SU-DHL-6 (cell line): Measurements from ENCODE around the gene SPATA31E1.

Source experiments
- H2AFZ ChIP-seq: fragments of 200-600 bp; sonication (generic); 2 replicates; pipeline ENCODE4 v1.6.1; 2014; ENCODE audit warnings: low read depth, mild to moderate bottlenecking, moderate library complexity, mixed read lengths, antibody characterized with exemption, low read length; ENCODE audit not compliant: severe bottlenecking
- H3F3A ChIP-seq: fragments of 200-600 bp; shearing (Covaris generic); 2 replicates; pipeline ENCODE4 v1.6.0; 2016; ENCODE audit warnings: antibody characterized with exemption, mild to moderate bottlenecking; ENCODE audit not compliant: insufficient read depth
- H3K27ac ChIP-seq: fragments of 200-600 bp; sonication (generic); 2 replicates; pipeline ENCODE4 v1.5.1; 2016; ENCODE audit warnings: low read depth, mild to moderate bottlenecking, low read length, moderate library complexity, mixed read lengths
- H3K27me3 ChIP-seq: fragments of 200-600 bp; sonication (generic), shearing (Covaris generic); 2 replicates; pipeline ENCODE4 v1.6.0; 2014; ENCODE audit warnings: mild to moderate bottlenecking, low read length
- H3K36me3 ChIP-seq: fragments of 200-600 bp; sonication (generic); 2 replicates; pipeline ENCODE4 v1.6.1; 2014; ENCODE audit warnings: mild to moderate bottlenecking, low read length, mixed read lengths
- H3K4me2 ChIP-seq: fragments of 300-600, 200-600 bp; shearing (Covaris generic), sonication (generic); 2 replicates; pipeline ENCODE4 v1.6.0; 2014; ENCODE audit warnings: low read length, low read depth, mild to moderate bottlenecking; ENCODE audit not compliant: poor library complexity, severe bottlenecking
- H3K4me3 ChIP-seq: fragments of 200-600 bp; sonication (generic); 2 replicates; pipeline ENCODE4 v1.5.1; 2014; ENCODE audit warnings: antibody characterized with exemption, low read length, mild to moderate bottlenecking, mixed read lengths; ENCODE audit not compliant: insufficient read depth, poor library complexity, severe bottlenecking
- H3K79me2 ChIP-seq: fragments of 200-600 bp; sonication (generic); 2 replicates; pipeline ENCODE4 v1.6.1; 2014; ENCODE audit warnings: mild to moderate bottlenecking, low read length, moderate library complexity; ENCODE audit not compliant: insufficient read depth
- H3K9ac ChIP-seq: fragments of 200-600 bp; sonication (generic); 2 replicates; pipeline ENCODE4 v1.7.0; 2014; ENCODE audit warnings: mild to moderate bottlenecking, low read length
- H3K9me2 ChIP-seq: fragments of 200-600 bp; sonication (generic); replicated peaks from 2 replicates; pipeline ENCODE4 v1.6.1; 2014; ENCODE audit warnings: low read length; ENCODE audit not compliant: insufficient read depth
- H3K9me3 ChIP-seq: fragments of 200-600 bp; sonication (generic); 2 replicates; pipeline ENCODE4 v1.6.1; 2014; ENCODE audit warnings: low read length, mixed read lengths; ENCODE audit not compliant: insufficient read depth
- H4K20me1 ChIP-seq: fragments of 200-600 bp; sonication (generic); 2 replicates; pipeline ENCODE4 v1.6.1; 2014; ENCODE audit warnings: low read depth, mild to moderate bottlenecking, antibody characterized with exemption, low read length, moderate library complexity, mixed read lengths
- EZH2phosphoT487 ChIP-seq: fragments of 200-600 bp; sonication (generic), shearing (Covaris generic); conservative IDR thresholded peaks from 2 replicates; pipeline ENCODE4 v1.6.1; 2018; ENCODE audit warnings: mild to moderate bottlenecking, antibody characterized with exemption, low read length, moderate library complexity, mixed read lengths
- TF ChIP-seq, protein P1 (sequence below): fragments of 200-600 bp; sonication (generic); IDR thresholded peaks from one replicate; pipeline ENCODE4 v1.5.1; 2017; ENCODE audit warnings: antibody characterized with exemption, mild to moderate bottlenecking, low read length, moderate library complexity; ENCODE audit not compliant: insufficient read depth, poor library complexity, severe bottlenecking

SPATA31E1 gene

DNA sequence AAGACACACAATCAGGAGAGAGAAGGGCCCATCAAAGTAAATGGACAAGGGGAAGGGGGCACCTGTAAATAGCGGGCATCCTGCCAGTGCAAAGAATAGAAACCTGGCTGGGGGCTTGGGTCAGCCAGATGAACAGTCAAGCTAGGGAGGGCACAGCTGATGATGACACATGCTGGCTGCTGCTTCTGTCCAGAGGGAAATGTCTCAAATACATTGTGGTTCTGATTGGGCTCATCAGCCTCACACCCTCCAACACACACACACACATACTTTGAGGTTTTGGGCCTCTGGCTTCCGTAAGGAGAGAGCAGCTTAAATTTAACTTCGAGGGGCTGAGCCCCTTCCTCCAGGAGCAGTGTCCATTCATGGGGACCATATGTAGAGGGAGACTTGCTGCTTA, 27.6 kb upstream of the SPATA31E1 start:
- no peak overlapping the region for H3K27ac ChIP-seq
- H3K9me3 ChIP-seq = no peaks in the 10 kb centered on the region
- H3K9me2 ChIP-seq = no peaks in the 10 kb centered on the region
- no peak overlapping the region for H2AFZ ChIP-seq
- no peaks in the 10 kb centered on the region for H3K79me2 ChIP-seq
- H3F3A ChIP-seq = no peaks in the 10 kb centered on the region
- H3K36me3 ChIP-seq = no peaks in the 10 kb centered on the region
- no peak for TF ChIP-seq EZH2phosphoT487
- TF ChIP-seq, protein P1, sequence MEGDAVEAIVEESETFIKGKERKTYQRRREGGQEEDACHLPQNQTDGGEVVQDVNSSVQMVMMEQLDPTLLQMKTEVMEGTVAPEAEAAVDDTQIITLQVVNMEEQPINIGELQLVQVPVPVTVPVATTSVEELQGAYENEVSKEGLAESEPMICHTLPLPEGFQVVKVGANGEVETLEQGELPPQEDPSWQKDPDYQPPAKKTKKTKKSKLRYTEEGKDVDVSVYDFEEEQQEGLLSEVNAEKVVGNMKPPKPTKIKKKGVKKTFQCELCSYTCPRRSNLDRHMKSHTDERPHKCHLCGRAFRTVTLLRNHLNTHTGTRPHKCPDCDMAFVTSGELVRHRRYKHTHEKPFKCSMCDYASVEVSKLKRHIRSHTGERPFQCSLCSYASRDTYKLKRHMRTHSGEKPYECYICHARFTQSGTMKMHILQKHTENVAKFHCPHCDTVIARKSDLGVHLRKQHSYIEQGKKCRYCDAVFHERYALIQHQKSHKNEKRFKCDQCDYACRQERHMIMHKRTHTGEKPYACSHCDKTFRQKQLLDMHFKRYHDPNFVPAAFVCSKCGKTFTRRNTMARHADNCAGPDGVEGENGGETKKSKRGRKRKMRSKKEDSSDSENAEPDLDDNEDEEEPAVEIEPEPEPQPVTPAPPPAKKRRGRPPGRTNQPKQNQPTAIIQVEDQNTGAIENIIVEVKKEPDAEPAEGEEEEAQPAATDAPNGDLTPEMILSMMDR = no peak
- no peak overlapping the region for H3K4me3 ChIP-seq
- H3K27me3 ChIP-seq = no peaks in the 10 kb centered on the region
- no peak overlapping the region for H3K4me2 ChIP-seq
- H4K20me1 ChIP-seq = no peaks in the 10 kb centered on the region
- no peak overlapping the region for H3K9ac ChIP-seq

DNA sequence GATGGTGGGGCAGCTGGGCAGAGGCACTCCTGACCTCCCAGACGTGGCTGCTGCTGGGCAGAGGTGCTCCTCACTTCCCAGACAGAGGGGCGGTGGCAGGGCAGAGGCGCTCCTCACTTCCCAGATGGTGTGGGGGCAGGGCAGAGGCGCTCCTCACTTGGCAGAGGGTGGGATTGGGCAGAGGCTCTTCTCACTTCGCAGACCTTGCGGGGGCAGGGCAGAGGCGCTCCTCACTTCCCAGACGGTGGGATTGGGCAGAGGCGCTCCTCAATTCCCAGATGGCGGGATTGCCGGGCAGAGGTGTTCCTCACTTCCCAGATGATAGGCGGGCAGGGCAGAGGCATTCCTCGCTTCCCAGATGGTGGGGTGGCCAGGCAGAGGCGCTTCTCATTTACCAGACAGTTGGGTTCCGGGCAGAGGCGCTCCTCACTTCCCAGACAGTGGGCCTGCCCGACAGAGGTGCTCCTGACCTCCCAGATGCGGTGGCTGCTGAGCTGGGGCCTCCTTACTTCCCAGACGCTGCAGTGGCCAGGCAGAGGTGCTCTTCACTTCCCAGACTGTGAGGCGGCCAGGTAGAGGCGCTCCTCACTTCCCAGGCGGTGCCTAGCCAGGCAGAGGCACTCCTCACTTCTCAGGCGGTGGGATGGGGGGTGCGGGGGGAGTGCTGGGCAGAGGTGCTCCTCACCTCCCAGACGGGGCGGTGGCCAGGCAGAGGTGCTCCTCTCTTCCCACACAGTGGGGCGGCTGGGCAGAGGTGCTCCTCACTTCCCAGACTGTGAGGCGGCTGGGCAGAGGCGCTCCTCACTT, 25.3 kb upstream of the SPATA31E1 start:
- H3K4me2 ChIP-seq = no peak overlapping the region
- H4K20me1 ChIP-seq = no peaks in the 10 kb centered on the region
- no peaks in the 10 kb centered on the region for H3K9me3 ChIP-seq
- no peaks in the 10 kb centered on the region for H3F3A ChIP-seq
- no peak overlapping the region for H2AFZ ChIP-seq
- H3K9ac ChIP-seq = no peak overlapping the region
- no peaks in the 10 kb centered on the region for H3K36me3 ChIP-seq
- no peak for TF ChIP-seq EZH2phosphoT487
- TF ChIP-seq, protein P1 = no peak
- H3K9me2 ChIP-seq = no peaks in the 10 kb centered on the region
- no peak overlapping the region for H3K4me3 ChIP-seq
- no peak overlapping the region for H3K27ac ChIP-seq
- no peaks in the 10 kb centered on the region for H3K27me3 ChIP-seq
- no peaks in the 10 kb centered on the region for H3K79me2 ChIP-seq

DNA sequence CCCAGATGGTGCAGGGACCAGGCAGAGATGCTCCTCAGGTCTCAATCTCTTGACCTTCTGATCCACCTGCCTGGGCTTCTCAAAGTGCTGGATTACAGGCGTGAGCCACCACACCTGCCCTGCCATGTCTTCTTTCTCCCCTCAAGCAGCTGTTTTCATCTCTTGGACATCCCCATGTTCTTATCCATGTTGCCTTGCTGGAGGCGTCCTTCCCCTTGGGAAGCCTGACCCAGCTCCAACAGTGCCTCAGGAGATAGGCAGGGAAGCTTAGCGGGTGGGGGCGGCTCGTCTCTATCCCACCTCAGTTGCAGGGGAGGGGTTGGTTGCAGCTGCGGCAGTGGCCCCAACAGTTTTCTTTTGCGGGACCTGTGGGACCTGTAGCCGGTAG, 24.7 kb upstream of the SPATA31E1 start:
- Histone ChIP-seq H3K4me2 (no peak overlapping the region), H3K36me3 (no peaks in the 10 kb centered on the region), H3K4me3 (no peak overlapping the region), H3K9me3 (no peaks in the 10 kb centered on the region), H3K27ac (no peak overlapping the region), H4K20me1 (no peaks in the 10 kb centered on the region), H3F3A (no peaks in the 10 kb centered on the region), H3K79me2 (no peaks in the 10 kb centered on the region), H3K9me2 (no peaks in the 10 kb centered on the region), H3K9ac (no peak overlapping the region), H2AFZ (no peak overlapping the region), H3K27me3 (no peaks in the 10 kb centered on the region)
- no peak for TF ChIP-seq EZH2phosphoT487
- TF ChIP-seq, protein P1 = no peak
